Fibroblast of the conjunctiva (primary cell): ENCODE results near the gene AP5B1.
A peak's percentile ranks its signal among the peaks of the same experiment; 100 is the strongest.
"Not testable (repeated sequence)": the region's sequence is repeated elsewhere in the genome, so short reads cannot be mapped to it uniquely, and the experiment has no call there.

Experiments used
- DNase-seq: peaks from one replicate; pipeline ENCODE4 v3.0.0-alpha.2; 2010; ENCODE audit warnings: low read depth

AP5B1 gene

DNA sequence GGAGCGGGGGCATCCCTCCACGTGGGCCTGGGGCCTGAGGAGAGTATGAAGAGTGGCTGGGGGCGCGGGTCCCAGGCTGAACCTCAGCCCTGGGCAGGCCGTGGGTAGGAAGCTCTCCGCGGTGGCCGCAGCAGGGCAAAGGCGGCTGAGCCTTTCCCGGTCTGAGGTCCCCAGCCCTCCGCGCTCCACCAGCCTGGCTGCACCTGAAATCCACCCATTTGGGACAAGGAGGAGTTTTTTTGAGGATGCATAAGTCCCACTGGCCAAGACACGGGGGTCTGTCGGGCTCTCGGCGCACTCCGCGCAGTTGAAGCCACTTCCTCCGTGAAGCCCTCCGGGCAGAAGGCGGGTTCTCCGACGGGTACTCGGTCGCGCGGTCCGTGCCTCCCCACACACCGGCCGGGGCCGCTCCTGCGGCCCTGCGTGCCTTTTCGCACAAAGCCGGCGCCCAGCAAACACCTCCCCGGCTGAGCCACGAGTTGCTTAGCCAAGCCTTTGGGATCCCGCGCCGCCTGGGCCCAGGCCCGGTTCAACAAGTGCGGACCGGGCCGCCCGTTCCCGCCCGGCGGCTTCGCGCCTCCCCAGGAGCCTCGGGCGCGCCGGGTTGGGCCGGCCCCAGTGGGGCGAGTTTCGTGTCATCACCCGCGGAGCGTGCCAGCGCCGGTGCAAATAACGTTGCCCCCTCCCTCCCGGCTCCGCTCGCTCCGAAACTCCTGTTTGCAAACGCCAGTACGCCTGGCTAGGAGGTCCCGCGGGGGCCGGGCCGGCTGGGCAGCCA, 5.4 kb upstream of the AP5B1 start:
- DNase-seq, result no peak

DNA sequence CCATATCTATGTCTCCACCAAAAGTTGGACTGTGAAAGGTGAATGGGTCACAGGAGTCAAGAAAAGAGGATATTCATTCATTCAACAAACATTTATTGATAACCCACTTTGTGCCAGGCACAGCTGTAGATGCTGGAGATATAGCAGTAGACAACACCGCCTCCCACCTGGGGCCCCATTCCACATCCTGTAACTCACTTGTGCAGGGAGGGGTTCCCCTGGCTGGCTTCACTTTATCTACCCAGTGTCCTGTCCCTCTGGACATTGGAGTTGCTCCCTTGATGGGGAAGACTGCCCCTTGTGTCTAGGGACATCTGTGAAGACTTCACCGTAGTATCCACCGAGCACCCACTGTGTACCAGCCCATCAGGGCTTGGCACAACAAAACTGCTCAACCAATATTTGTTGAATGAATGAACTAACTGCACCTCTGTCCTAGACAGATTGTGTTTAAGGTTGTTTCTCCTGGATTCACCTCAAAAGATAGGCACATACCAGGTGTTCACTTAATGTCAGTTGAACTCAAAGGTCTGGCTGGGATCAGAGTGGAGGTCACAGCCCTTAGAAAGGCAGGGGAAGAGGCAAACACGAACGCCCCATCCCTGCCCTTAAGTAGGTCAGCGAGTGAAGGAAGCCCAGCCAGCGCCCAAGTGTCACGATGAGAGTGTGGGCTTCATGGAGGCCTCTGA, 4.7 kb upstream of the AP5B1 start:
- no peak for DNase-seq

DNA sequence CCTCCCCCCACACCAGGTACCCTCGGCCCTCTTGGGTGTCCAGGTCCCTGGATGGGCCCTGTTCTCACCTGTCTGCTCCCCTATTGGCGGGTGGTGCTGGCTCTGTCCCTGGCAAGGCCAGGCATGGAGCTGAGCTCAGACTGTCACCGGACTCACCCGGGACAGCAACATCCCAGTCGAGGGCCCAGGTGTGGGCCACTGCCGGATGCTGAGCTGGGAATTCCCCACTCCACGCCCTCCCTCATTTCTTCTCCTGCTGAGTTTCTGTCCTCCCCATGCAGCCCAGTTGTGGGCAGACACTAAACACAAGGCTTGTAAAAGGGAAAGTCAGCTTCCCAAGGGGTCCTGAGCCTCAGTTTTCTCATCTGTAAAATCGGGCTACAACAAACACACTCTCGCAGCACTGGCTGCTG, 2.0 kb upstream of the AP5B1 start:
- no peak for DNase-seq

DNA sequence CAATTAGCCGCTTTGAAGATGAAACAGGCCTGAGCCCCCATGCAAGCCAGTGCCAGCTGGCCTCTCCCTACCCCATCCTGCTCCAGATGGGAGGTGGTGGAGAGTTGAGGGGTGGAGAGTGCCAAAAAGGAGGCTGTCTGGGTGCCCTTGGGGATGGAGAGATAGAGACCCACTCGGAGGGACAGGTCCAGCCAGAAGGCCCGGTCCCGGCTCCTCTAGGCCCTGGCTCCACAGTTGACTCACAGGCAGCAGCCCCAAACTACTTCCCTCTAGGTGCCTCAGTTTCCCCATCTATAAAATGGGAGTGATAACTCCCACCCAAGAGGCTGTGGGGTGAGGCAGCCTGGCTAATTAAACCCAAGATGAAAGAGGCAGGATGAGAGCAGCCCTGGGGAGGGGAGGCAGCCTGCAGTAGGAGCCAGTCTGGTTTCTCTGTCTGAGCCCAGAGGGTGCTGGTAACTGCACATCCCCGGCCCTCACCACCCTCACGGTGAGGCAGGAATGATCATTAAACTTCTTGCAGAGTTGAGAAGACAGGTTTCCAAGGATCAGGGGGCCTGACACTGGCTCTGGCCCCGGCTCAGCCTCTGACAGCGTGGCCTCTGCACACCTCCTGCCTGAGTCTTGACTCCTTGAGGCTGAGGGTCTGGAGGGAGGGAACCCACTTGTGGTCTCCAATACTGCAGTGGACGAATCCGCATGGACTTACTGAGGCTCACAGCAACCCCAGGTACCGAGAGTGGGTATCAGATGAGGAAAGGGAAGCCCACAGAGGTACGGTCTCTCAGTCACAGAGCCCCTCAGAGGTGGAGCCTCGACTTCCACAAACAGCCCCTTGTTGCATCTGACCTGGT, 1.4 kb upstream of the AP5B1 start:
- DNase-seq, result no peak

DNA sequence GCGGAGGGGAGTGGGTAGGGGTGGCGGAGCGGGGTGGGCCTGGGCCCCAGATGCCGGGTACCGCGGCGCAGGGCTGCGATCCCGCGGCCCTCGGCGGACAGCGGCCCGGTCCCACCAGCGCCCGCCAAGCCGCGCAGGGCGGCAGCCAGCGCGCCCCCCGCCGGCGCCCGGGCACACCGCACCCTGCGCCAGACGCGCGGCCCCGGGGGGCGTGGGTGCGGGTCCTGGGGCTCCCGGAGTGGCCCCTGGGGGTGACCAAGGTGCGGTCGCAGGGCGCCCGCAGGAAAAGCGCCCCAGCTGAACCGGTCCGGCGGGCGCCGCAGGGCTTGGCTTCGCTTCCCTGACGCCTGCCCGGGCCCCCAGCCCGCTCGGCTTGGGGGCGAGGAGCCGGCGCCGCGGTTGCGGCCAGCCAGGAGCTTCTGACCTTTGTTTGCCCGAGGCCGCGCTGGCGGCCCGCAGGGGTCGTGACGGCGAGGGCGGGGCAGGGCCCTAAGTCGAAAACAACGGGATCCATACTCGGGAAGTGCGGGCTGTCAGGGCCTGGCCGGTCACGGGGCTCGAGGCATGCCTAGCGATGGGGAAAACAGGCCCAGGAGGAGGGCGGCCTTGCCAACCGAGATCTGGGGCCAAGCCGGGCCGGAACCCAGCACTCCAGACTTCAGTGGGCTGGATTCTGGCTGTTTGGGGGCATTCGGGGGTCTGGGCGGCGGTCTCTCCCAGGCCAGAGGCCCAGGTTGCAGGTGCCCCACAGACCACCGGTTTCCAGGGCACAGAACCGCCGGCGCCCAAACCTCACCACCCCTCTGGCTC, 581 bp upstream of the AP5B1 start:
- DNase-seq, result no peak

DNA sequence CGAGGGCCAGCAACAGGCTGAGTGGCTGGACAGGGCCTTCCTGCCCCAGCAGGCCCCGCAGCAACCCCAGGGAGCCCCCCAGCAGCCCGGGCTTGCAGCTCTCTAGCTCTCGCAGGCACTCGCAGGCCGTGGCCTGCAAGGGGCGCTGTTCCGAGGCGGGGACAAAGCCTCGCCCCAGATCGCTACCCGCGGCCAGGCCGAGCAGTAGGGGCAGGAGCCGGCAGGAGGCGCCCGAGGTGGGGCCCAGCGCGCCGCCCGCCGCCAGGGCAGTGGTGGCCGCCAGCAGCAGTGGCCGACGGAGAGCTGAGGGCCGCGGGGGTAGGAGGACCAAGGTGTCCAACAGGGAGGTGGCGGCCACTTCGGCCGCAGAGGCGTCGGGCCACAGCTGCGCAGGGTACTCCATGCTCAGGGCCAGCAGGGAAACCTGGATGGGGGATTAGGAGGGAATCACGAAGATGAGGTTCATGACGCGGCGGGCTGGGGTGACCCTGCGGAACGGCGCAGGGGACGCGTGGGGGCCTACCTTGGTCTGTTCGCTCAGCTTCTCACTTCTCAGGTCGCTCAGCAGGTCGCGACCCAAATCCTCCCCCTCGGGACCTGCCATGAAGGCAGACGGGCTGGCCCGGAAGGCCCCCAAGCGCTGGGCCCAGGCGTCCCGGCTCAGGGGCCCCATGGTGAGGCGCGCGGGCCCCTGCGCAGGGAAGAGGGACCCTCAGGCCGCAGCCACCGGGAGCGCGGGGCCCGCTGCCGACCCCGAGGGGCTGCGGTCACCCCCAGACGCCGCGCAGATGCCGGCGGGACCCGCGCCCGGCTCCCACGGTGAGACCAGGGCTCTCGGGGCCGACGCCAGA, 632 bp downstream of the AP5B1 start:
- peak; percentile 64 for DNase-seq

DNA sequence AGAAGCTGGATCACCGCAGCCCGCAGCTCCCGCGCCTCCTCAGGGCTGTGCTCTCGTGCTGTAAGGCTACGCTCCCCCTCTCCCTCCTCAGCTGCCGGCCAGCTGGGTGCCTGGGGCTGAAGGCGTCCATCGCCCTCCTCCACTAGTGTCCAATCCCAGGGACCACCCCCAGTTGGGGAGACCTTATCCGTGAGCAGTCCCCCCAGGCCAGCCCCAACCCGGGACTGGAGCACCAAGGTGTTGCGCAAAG, 1.2 kb downstream of the AP5B1 start:
- no peak for DNase-seq

DNA sequence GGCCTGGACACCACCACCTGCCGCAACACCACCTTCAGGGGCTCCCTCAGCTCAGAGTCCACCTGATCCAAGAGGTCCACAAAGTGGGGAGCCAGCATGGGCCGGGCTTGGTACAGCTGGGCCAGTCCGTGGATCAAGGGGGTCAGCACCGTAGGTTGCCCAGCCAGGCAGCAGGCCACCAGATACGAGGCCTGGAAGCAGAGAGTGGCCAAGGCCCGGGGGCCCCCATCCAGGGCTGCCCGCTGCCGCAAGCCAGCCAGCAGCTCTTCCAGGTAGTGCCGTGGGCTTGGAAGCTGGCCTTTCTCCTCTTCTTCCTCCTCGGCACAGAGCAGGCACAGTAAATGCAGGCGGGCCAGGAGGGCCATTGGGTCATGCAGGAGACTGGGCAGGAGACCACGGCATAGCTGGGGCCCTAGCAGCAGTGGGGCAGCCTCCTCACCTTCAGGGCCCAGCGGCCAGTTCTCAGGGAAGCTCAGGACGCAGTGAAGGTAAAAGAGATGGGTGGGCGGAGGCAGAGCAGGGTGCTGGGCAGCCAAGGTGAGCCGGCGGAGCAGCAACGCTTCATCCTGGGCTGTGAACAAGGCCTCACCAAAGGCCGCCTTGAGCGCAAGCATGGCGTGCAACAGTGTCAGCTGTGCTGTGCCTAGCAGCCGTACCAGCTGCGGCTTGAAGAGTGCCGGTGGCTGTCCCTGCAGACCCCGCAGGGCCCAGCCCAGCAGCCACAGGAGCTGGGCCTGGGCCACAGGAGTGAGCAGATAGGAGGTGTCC, 1.7 kb downstream of the AP5B1 start:
- DNase-seq, result no peak

DNA sequence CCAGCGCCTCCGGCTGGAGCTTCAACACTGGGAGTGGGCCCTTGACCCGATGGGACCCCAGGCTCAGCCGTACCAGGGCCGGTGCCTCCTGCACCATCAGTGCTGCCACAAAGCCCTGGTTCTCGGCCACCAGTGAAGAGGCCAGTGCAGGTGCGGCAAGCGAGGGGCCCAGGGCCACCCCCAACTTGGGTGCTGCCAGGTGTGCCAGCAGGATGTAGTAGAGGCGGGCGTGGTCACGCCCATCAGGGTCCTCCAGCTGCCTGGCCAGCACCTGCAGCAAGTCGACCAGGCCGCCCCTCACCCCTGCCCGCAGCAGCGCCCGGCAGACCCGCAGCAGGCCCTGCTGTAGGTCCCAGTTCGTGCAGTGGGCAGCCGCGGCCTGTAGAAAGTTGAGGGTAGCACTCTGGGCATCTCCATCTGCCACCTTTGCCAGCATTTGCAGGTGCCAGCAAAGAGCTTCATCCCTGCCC, 2.3 kb downstream of the AP5B1 start:
- no peak for DNase-seq

DNA sequence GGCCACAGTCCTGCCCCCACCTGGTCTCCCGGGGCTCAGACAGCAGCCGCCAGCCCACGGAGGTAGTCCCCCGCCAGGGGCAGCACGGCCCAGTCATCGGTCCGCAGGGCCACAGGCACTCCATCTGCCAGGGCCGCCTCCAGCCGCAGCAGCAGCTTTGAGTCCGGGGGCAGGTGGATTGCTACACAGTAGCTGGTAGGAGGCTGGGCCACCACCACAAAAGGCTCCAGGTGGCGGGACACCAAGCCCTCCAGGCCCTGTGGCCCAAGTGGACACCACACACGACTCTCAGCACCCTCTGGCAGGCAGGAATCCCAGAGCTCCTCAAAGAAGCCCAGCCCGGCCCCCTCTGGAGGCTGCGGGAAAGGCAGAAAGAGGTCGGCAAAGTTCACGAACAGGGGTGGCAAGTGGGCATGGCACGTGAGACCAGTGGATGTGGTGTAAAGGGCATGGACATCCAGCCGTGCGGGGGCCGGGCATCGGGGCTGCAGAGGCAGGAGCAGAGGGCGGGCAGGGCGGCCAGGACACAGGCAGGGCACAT, 2.9 kb downstream of the AP5B1 start:
- no peak for DNase-seq

DNA sequence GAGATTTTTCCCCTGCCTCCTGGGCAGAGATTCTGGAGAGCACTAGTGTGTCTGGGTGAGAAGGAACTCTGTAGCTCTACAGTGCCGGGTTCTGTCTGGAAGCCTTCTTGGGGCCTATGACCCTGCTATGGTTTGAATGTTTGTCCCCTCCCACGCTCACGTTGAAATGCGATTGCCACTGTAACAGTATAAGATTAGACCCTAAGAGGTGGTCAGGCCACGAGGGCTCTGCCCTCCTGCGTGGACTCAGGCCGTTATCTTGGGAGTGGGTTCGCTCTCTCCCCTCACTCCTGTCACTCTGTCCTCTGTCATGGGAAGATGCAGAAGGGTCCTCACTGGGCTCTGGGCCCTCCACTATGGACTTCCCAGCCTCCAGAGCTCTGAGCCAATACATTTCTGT, 3.5 kb downstream of the AP5B1 start:
- no peak for DNase-seq

DNA sequence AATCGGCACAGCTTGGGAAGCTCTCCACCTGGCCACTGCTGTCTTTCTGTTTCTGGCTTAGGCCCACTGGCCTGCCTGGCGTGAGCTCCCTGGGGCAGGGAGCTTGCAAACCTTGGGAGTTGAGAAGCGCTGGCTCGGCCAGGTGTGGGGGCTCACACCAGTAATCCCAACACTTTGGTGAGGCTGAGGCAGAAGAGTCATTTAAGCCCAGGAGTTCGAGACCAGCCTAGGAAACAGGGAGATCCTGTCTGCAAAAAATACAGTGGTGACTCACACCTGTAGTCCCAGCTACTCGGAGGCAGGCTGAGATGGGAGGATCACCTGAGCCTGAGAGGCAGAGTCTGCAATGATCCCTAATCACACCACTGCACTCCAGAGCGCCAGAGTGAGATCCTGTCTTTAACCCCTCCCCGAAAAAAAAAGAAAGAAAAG, 4.0 kb downstream of the AP5B1 start:
- DNase-seq, result no peak

DNA sequence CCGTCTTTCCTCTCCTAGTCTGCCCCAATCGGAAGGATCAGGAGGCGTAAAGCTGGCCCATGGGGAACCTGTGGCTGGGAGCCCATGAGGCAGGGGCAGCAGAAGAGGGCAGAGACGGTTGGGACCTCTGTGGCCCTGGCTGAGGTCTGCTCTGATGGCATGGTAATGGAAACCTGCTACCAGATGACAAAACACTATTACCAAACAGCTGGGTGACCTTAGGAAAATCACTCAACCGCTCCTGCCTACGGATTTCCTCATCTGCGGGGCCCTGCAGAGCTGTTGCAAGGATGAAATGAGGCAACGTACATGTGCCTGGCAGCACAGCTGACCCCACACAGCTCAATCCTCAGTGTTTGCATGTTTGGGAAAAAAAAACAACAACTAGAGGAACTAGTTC, 4.6 kb downstream of the AP5B1 start:
- DNase-seq, result no peak

DNA sequence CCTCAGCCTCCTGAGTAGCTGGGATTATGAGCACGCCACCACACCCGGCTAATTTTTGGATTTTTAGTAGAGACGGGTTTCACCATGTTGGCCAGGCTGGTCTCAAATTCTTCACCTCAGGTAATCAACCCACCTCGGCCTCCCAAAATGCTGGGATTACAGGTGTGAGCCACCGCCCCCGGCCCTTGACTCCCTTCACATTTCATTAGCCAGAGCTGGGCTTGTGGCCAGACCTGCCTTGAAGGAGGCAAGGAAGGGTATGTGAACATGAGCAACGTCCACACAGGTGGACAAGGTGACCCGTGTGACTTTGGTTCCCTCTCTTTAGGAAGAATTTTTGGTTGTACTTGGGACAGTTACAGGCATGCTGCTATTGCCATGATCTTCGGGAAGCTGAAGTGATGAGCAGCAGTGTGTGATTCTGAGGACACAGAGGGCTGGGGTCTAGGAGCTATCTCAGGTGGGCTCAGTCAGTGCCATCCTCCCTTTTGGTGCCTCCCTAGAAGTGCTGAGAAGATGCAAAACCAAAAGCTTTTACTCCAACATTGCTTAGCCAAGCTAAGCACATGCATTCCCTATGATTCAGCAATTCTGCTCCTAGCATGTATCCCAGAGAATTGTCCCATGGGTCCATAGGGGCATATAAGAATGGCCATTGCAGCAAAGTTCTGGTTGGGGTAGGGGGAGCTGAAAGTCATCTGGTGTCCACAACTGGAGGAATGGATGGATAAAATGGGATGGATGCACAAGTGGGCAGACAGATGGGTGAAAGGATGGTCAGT, 6.1 kb downstream of the AP5B1 start:
- no peak for DNase-seq

DNA sequence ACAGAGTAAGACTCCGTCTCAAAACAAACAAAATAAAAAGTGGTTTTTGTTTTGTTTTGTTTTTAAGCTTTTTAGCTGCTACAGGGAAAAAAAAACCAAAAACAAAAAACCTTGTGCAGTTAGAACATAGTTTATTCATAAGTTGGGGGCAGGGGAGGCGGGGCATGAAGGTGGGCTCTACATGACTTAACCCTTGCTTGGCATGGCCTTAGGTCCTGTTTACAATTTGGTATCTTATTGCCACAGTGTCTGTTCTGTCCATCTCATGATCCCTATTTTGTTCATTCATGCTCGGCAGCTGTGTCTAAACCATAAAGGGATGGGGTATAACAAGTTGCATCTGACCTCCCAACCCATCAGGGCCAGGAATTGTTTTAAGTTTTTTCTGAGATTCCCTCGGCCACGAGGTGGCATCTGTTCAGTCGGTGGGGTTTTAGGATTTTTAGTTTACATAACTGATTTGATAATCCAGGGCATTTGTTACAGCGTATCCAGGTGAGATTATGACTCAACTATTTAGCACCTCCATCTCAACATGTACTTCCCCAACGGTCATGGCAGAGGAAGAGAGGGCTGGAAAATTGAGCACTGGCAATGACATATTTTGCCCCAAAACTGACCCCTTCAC, 6.9 kb downstream of the AP5B1 start:
- DNase-seq, result no peak

DNA sequence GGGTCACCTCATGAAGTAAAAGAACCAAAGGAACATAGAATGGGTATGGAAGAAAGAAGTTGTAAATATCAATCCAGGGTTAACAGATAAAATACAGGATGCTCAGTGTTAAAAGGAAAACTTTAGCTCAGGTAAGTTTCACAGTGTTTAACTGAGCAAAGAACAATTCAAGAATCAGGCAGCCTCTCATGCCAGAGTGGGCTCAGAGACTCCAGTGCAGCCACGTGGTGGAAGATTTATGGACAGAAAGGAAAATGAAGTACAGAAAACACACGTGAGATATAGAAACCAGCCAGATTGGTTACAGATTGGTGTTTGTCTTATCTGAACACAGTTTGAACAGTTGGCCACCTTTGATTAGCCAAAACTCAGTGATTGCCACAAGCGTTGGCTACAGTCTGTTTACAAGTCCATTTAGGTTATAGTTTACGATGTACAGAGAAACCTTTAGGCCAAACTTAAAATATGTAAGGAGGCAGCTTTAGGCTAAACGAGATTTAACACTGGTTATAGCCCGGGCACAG, 9.1 kb downstream of the AP5B1 start:
- no peak for DNase-seq

DNA sequence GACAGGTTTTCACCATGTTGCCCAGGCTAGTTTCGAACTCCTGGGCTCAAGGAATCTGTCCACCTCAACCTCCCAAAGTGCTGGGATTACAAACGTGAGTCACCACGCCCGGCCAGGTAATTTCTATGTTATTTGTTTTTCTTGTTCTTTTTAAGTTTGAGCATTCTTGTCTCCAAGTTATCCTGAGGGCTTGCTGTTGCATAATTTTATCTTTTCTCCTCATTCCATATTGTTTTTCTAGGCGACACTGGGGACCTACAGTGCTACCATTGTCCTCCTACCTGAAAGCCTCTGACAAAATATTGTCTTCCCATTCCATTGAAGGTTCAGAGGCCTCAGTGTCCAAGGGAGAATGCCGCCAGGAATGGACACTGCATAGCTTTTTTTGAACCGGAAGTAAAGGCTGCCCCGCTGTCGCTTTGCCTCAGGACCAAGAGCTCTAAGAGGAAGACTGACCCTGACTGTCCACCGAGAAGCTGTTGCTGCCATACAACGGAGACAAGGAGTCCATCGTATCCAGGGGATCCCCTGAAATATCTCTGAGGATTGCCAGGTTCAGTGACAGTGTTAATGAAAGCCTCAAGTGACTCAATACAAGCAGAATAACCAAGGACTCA, 9.7 kb downstream of the AP5B1 start:
- no peak for DNase-seq

DNA sequence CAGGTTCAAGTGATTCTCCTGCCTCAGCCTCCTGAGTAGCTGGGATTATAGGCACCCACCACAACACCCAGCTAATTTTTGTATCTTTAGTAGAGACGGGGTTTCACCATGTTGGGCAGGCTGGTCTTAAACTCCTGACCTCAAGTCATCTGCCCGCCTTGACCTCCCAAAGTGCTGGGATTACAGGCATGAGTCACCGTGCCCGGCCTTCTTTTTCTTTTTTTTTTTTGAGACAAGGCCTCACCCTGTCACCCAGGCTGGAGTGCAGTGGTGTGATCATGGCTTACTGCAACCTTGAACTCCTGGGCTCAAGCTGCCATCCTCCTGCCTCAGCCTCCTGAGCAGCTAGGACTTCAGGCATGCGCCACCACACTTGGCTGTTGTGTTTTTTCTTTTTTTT, 13.0 kb downstream of the AP5B1 start:
- DNase-seq, result not testable (repeated sequence)
